Astrocyte of the cerebellum (primary cell): ENCODE results near the gene HAPLN3.

Experiments used
- DNase-seq: peaks from one replicate; pipeline ENCODE4 v3.0.0-alpha.2; 2011; ENCODE audit warnings: low read depth
- H3K4me3 ChIP-seq: 2 replicates; pipeline ENCODE4 v1.5.1; 2011; ENCODE audit warnings: mild to moderate bottlenecking, low read depth, low read length, moderate library complexity
- in situ Hi-C: cut with HindIII; loops from 2 replicates; pipeline ENCODE4 v1.10.0; 2017; ENCODE audit warnings: low sequenced_read_pairs
- TF ChIP-seq, protein P1 (sequence below): IDR thresholded peaks from 2 replicates; pipeline ENCODE4 v1.5.1; 2012; ENCODE audit warnings: low read length, low read depth, moderate library complexity, mild to moderate bottlenecking; ENCODE audit errors: missing control alignments

Gene HAPLN3

DNA sequence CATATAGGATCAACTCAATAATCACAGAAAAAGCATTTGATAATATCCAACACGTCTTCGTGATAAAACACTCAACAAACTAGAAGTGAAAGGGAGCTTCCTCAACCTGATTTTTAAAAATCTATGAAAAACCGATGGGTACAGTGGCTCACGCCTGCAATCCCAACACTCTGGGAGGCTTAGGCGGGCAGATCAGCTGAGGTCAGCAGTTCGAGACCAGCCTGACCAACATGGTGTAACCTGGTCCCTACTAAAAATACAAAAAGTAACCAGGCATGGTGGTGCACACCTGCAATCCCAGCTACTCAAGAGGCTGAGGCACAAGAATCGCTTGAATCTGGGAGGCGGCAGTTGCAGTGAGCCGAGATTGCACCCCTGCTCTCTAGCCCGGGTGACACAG lies 20.0 kb upstream of the HAPLN3 start:
- in situ Hi-C loops, result loop anchor here (25.0 kb wide), 1 partner anchor 97 kb away; no protein-coding TSS in a partner anchor
- no peak for DNase-seq
- TF ChIP-seq, protein P1, sequence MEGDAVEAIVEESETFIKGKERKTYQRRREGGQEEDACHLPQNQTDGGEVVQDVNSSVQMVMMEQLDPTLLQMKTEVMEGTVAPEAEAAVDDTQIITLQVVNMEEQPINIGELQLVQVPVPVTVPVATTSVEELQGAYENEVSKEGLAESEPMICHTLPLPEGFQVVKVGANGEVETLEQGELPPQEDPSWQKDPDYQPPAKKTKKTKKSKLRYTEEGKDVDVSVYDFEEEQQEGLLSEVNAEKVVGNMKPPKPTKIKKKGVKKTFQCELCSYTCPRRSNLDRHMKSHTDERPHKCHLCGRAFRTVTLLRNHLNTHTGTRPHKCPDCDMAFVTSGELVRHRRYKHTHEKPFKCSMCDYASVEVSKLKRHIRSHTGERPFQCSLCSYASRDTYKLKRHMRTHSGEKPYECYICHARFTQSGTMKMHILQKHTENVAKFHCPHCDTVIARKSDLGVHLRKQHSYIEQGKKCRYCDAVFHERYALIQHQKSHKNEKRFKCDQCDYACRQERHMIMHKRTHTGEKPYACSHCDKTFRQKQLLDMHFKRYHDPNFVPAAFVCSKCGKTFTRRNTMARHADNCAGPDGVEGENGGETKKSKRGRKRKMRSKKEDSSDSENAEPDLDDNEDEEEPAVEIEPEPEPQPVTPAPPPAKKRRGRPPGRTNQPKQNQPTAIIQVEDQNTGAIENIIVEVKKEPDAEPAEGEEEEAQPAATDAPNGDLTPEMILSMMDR, result no peak
- no peak overlapping the region for H3K4me3 ChIP-seq

DNA sequence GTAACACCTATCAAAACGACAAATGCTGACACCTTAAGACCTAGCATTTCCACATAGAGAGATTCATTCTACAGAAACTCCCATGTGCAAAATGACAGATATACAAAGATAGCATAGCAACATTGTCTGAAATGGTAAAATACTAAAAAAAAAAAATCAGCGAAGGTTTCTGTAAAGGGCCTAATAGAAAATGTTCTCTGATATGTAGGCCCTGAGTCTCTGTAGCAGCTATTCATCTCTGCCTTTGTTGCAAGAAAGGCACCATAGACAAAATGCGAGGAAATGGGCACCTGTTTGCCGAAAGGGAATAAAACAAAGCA lies 18.5 kb upstream of the HAPLN3 start:
- in situ Hi-C loops, result loop anchor here (25.0 kb wide), 1 partner anchor 98 kb away; no protein-coding TSS in a partner anchor
- DNase-seq, result no peak
- peak overlapping the region; percentile 74 for H3K4me3 ChIP-seq
- TF ChIP-seq, protein P1, result no peak

DNA sequence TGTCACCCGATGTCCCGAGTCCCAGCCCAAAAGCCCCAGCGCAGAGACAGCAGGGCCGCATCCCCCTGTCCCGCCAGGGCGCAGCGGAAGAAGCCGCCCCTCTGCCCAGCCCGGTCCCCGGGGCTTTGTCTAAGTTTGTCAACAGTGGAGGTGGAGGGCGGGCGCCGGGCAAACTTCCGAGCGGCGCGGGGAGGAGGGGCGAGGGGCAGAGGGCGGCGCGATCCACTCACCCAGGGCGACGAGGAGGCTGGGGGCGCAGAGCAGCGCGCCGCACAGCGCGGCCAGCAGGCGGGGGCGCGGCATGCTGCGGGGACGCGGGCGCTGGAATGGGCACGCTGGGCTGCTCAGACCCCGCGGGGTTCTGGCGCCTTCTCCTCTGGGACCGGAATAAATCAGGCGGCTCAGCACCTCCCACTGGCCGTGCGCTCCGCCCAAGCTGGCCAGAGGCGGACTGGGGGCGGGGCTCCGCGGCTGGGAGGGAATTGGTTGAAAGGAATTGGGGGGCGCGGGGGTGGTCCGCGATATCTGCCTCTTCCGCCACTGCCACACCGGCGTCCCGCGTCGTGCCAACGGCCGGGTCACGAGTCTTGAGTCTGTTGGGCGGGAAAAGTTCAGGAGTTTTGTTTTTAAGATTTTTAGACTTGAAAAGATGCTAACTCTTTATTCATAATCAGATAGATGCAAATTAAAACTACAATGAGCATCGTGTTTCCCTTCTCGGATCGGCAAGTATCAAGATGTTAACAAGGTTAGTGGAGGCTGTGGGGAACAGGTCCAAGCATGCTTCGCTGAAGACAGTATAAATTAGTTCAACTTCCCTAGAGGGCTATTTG lies 17.9 kb upstream of the HAPLN3 start, which contains the start of gene MFGE8:
Gene MFGE8 (minus strand): TSS at position 363 of the 833 bp plus-strand sequence. CDS start 60 bp downstream, at position 303.
- peak within 1 kb of the TSS; percentile 74 for H3K4me3 ChIP-seq
- DNase-seq, result no peak
- in situ Hi-C loops, result loop anchor here (25.0 kb wide), 1 partner anchor 99 kb away; no protein-coding TSS in a partner anchor
- TF ChIP-seq, protein P1, result no peak

DNA sequence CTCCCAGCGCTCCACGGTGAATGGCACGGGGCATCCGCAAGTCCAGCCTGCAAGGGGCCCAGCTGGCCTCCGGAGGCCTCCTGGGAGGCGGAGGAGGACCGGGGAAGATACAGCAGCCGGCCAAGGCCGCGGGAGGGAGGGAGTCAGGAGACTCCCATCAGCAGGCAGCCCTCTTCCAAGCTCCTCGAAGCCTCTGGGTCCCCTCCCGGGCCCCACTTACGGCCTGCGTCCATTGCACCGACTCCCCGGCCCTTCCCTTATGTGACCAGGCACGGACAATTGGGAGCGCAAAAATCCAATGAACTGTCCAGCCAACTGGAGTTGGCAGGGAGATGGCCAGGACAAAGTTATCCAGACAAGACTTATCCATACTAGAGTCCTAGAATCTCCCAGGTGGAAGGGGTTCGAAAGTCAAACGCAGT lies 17.2 kb upstream of the HAPLN3 start:
- TF ChIP-seq, protein P1, result no peak
- in situ Hi-C loops, result loop anchor here (25.0 kb wide), 1 partner anchor 100 kb away; no protein-coding TSS in a partner anchor
- no peak for DNase-seq
- peak overlapping the region; percentile 74 for H3K4me3 ChIP-seq

DNA sequence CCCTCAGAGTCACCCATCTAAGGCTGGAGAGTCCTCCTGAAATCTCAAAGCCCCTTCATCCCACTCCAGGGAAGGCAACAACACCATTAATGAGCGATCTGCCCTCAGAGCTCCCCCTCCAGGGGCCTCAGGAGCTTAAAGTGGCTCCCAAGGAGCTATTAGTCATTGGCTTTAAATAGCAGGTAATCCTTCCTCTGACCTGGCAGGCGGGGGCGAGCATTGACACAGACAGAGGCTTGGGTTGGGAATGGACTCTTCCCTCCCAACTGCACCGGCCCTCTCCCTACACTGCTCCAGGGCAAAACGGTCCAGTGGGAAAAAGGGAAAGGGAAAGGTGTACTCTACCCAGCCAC lies 16.4 kb upstream of the HAPLN3 start:
- TF ChIP-seq, protein P1, result no peak
- DNase-seq, result no peak
- peak overlapping the region; percentile 74 for H3K4me3 ChIP-seq
- in situ Hi-C loops, result loop anchor here (25.0 kb wide), 1 partner anchor 101 kb away; no protein-coding TSS in a partner anchor

DNA sequence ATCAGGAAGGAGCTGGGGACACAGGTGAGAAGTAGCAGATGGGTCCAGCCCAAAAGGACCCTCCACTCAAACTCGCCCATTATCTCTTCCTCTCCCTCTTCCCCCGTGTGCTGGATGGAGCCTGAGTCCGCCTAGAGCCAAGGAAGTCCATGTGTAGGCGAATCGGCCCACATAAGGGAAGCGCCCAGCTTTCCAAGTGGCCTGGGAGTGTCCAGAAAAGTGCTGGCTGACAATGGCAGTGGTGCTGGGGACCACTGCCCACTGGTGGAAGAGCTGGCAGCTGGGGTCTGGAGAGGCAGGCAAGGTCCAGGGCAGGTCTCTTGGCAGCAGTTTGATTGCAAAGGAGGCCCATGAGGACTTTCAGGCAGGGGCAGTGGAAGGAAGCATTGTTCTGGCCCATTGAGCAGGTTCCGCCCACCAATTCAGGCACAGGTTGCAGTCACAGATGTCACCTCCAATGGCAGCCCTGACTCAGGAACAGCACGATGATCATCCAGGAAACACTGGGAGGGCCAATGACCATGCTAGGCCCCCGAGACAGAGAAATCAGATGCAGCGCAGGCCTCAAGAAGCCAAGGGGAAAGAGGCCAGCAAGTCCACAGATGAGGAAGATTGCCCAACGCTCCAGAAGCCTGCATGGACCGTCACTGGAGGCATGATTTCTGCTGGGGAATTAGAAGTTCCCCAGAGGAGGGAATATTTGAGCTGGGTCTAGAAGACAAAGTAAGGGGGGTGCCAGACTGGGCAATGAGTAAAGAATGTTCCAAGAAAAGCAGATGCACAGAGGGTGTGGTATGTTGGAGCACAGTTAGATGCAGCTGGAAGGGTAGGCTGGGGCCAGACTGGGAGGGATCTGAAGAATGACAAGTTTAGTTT lies 14.8 kb upstream of the HAPLN3 start:
- no peak for DNase-seq
- H3K4me3 ChIP-seq, result no peak overlapping the region
- in situ Hi-C loops, result loop anchor here (5.0 to 25.0 kb wide), 3 partner anchors 102 to 285 kb away; no protein-coding TSS in a partner anchor
- TF ChIP-seq, protein P1, result no peak
